HG02938 (cell line): ENCODE measurements around the gene TSGA10IP.

Experiments used
- ATAC-seq: cut with Tn5 transposase; IDR thresholded peaks from one replicate; pipeline ENCODE4 v1.9.1; 2021; ENCODE audit warnings: mild to moderate bottlenecking, moderate library complexity; ENCODE audit not compliant: unreplicated experiment

TSGA10IP gene

DNA sequence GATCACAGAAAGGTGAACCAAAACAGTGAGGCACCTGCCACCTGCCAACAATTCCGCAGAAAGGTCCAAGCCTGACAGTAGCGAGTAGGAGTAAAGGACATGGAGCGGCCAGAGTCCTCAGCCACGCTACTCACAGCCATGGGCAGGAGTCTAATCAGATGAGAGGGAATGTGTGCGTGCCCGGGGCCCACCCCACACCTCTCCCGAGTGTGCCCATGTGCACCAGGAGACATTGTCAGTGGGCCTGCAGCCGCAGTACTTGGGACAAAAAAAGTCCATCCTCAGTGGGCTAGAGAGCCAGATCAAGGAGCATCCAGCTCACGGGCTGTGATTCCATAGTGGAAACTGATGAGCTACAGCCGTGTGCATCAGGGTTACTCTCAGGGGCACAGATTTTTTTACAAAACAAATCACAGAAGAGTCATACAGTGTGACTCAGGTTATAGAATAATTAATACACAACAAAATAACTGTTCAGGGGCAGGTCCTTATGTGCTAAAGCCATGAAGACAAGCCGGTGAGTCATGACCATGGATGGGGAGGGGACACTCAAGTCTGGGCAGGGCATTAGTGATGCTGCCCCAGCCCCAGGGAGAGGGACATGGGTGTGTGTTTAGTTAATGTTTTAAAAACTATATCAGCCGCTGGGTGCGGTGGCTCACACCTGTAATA, 28.3 kb downstream of the TSGA10IP start:
- no peak for ATAC-seq

GRCh38 chr11:65975771-65976170, 30.5 kb downstream of the TSGA10IP start:
- ATAC-seq: no peak

DNA sequence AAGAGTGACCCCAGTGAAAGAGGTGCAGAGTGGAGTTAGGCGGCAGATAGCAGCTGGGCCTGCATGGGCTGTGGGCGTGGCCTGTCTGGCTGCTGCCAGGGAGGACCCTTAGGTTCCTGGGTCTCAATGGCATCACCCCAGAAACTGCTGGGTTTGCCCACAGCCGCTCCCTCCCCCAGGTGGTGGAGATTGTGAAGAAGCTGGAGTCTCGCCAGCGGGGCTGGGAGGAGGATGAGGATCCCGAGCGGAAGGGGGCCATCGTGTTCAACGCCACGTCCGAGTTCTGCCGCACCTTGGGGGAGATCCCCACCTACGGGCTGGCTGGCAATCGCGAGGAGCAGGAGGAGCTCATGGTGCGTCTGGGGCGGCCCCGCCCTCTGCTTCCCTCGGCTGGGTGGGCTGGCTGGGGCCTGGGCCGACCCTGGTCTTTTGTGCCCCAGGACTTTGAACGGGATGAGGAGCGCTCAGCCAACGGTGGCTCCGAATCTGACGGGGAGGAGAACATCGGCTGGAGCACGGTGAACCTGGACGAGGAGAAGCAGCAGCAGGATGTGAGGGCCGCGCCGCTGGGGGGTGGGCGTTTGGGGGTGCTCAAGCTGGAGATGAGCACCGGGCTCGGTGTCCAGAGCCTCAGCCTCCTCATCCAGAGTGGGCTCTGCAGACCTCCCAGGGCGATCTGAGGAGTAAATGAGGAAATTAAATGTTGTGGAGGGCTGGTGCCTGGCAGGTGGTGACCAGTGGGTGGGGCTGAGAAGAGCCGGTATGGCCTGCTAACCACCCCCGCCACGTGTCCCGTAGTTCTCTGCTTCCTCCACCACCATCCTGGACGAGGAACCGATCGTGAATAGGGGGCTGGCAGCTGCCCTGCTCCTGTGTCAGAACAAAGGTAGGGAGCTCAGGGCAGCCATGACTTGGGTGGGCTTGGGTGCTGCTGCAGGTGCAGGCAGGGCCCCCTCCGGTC, 31.2 kb downstream of the TSGA10IP start:
- ATAC-seq: no peak

DNA sequence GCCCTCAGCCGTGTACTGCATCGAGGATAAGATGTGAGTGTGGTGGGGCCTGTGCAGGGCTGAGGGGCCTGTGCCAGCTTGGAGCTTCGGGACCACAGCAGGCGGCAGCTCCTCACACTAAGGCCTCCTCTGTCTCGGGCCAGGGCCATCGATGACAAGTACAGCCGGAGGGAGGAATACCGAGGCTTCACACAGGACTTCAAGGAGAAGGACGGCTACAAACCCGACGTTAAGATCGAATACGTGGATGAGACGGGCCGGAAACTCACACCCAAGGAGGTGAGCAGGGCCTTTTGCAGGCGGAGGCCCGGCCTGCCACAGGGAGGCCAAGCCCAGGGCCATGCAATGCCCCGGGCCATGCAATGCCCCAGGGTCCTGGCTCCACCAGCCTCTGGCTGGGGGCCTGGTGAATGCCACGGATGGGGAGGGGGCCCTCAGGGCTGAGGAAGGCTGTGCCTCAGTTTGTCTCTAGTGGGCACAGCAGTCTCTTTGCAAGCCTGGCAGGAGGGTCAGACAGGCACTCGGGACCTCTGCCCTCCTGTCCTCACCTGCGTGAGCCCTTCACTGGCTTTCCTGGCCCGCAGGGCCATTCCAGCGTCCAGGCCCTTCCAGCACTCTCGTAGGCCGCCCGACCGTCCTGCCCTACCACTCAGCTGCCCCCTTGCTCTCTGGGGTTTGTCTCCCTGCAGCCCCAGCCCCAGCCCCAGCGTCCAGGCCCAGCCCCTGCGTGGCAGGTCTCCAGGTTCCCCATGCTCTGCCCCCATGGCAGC, 32.5 kb downstream of the TSGA10IP start:
- no peak for ATAC-seq

- ATAC-seq: no peak
Observed at GRCh38 chr11:65978391-65979238, 33.3 kb downstream of the TSGA10IP start.

- ATAC-seq: no peak
Observed at GRCh38 chr11:65979261-65979759, 34.0 kb downstream of the TSGA10IP start.

DNA sequence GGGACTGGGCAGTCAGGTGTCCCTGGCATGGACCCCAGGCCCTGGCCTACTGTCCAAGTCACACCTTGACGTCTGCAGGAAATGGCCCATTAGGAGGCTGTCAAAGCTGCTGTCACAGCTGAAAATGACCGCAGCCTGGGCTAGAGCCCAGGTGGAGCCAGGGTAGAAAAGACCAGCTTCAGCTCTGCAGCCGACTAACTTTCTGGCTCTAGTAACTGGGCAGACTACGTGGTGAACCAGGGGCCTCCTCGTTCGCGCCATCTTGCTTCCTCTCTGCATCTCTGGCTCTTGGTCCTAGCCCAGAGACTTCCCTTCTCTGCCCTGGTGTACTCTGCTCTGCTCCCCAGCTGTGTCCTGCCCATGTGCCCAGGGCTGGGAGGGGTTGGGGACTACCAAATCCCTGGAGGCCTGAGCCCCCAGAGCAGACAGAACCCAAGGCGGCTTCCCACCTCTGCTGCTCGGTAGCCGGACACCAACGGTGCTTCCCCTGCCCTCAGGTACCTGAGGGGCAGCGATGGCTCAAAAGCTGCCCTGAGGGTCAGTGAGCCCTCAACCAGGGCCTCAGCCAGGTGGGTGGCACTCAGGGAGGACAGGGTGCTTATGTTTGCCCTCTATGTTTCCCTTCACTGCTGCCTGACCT, 35.9 kb downstream of the TSGA10IP start:
- ATAC-seq: no peak

DNA sequence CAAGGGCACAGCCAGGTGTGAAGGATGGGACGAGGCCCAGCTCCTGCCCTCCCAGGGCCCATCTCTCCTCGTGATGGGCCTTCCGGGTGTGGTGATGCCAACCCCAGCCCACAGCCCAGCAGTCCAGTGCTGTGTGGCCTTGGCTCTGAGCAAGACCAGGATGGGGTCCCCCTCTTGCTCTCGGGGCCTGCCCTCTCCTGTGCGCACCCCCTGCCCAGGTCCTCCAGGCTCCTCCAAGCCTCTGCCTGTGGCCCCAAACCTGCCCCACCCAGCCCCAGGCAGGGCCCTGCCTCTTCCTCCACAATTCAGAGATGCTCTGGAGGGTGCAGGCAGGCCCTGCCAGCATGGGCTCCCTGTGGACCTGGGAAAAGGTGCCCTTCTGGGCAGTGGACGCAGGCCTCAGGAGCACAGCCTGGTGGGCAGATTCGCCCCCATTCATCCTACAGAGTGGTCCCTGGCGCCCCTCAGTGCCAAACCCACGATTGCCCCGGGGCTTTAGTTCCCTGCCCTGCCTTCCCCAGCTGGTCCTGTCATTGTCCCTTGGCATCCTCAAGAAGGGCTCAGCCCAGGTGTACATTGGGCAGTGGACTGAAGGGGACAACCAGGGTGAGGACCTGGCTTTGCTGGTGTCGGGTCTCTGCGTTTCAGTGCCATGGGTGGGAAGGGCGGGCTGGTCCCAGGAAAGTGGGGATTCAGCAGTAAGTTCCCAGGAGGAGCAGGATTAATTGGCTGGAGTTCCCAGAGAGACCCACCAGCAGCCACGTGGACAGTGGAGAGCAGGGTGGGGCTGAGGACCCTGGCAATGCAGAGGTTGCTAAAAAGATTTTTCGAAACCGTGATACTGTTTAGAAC, 36.9 kb downstream of the TSGA10IP start:
- no peak for ATAC-seq

DNA sequence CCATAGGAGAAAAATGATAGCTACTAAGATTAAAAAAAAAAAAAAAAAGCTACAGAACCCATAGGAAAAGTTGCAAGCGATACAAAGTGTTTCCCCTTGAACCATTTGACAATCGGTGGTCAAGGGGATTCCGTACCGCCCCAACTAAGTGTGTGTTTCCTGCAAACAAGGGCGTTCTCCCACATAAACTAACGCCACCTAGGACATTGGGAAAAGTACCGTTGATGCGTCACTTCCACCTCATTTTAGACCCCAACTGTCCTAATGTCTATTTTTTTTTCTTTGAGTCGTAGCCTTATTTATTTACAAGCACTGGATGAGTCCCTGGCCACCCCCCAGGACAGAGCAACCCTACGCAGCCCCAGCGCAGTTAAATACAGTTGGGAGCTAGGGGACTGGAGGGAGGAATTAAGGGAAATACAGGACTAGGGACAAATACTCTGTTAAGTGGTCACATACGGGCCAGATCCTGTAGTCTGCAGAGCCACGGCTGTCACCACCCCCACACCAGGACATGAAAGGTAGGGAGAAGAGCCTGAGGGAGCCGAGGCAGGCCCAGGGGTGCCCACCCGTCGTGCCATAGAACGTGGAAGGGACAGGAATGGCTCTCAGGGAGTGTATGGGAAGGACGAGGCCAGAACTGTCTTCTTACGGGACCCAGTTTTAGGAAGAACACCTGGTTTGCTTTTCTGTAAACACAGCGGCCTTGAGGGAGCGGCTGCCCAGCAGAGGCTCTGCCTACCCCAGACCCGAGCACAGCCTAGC, 37.7 kb downstream of the TSGA10IP start:
- no peak for ATAC-seq

DNA sequence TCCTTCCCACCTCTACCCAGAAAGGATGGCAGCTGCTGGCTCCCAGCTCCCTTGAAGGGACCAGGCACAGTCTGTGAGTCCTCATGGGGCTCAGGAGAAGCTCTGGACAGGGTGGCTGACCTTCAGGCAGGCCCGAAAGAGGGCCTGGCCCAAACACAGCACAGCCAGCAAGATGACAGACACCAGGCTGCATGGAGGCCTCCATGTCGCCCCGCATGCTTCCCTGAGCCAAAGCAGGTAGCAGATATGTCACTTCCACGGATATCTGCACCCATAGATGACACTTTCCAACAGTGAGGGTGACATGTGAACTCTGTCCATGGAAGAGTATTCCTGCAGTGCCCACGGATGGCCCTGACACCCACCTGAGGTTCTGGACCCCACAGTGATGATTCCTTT, 38.3 kb downstream of the TSGA10IP start:
- ATAC-seq: no peak

DNA sequence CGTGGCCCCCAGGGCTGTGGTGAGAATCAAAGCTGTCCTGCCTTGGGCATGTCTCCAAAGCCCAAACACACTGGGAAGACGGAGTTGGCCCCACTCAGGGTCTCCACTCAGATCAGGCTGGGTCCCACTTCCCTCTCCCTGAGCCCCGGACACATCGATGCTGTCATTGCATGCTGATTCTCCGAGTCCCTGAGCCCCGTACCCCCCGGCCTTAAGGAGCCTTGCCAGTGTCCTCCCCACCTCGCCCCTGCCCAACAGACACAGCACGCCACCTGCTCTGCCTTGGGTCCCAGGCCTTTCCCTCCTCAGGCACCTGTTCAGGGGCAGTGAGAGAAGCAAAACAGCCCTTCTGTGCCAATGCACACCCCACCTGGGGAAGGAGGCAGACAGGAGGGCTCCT, 42.1 kb downstream of the TSGA10IP start:
- ATAC-seq: no peak

GRCh38 chr11:65988791-65989592, 43.7 kb downstream of the TSGA10IP start:
- peak; percentile 93 for ATAC-seq

DNA sequence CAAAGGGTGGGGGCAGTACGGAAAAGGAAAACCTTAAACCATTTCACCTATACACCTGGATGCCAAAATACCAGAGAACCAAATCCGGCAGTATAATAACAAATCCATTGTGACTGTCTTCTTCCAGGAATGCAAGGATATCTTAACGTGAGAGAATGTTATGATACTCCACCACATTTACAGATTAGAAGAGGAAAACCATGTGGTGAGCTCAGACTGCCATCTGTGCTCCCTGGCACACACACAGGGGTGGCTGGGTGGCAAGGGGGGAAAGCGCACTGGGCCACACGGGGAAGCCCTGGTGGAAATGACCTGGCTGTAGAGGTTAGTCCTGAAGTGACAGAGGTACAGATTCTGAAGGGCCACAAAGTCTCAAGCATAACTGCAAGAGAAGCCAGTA, 46.8 kb downstream of the TSGA10IP start:
- no peak for ATAC-seq

DNA sequence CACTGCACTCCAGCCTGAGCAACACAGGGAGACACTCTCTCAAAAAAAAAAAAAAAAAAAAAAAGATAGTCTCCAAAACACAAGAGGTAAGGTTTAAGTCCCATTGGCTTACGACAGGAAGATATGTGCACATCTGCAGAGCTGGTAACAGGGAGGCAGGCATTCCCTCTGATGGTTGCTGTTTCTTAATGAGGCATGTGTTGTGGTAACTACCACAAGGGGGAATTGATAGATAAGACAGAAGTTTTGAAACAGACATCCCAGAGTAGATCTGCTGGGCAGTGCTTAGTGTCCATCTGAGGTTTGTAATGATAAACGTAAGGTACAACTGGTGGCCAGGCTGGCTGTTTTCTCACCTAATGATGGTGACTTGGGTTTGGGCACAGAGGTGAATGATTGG, 52.0 kb downstream of the TSGA10IP start:
- ATAC-seq: no peak

GRCh38 chr11:66001942-66002647, 56.8 kb downstream of the TSGA10IP start, which contains the start of the genes BANF1 and EIF1AD:
TSS of gene BANF1 (plus strand) at chr11:66002503. CDS start at chr11:66003251, 748 bp downstream.
TSS of gene EIF1AD (minus strand) at chr11:66002157. CDS start at chr11:66000389, 1,768 bp downstream.
- peak; percentile 84 for ATAC-seq

DNA sequence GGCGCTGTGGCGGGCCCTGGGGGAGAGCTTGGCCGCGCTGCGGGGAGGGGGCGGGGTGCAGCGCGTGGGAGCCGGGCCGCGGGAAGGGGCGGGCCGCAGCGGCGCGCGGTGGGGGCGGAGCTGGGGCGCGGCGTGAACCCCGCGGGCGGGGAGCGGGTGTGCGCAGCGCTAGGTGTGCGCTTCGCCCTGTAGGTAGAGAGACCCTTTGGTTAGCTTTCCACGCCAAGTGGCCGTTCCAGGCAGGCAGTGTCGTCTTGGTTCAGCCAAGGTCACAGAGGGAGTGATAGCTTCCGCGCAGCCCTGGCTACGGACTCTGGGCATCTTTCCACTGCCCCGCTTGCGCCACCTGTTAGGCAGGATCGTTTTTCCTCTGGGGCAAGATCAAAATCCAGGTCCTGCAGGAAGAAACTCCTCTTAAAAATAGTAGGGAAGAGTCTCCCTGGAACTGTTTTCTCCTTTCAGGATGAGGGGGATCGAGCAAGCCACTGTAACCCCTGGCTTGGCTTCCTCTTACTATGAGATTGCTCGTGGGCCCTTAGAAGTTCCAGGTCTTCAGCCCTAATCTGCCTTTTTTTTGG, 57.5 kb downstream of the TSGA10IP start:
- peak; percentile 21 for ATAC-seq
